Choroid plexus epithelial cell (primary cell): ENCODE data around the gene FAM240B.

ENCODE experiments used
- DNase-seq: peaks from one replicate; pipeline ENCODE4 v3.0.0-alpha.2; 2010; ENCODE audit warnings: low read depth
- H3K4me3 ChIP-seq: 2 replicates; pipeline ENCODE4 v1.5.1; 2011; ENCODE audit warnings: low read depth, mild to moderate bottlenecking, control low read depth, low read length, moderate library complexity
- CTCF ChIP-seq: conservative IDR thresholded peaks from 2 replicates; pipeline ENCODE4 v1.5.1; 2011; ENCODE audit warnings: low read depth, mild to moderate bottlenecking, control low read depth, inconsistent platforms, low read length, moderate library complexity

Gene FAM240B

DNA sequence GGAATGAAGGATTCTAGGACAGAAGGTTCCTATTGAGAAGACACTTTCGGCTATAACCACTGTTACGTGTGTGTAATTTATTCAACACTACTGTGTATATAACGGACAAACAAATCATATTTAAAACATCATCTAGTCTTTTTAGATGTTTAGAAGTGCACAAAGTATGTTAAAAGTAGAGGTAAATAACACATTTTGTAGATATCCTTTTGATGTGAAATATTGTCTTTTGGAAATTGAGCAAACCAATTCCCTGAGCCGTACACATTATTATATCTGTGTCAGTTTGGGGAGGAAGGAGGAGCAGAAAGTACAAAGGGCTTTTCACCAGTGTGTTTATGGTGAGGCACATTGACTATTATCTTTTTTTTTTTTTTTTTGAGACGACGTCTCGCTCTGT lies 60.4 kb downstream of the FAM240B start:
- no peak for TF ChIP-seq CTCF
- no peak for DNase-seq
- no peak overlapping the region for H3K4me3 ChIP-seq

GRCh38 chr9:38656896-38657295 lies 63.0 kb downstream of the FAM240B start:
- no peak for TF ChIP-seq CTCF
- H3K4me3 ChIP-seq: no peak overlapping the region
- no peak for DNase-seq

DNA sequence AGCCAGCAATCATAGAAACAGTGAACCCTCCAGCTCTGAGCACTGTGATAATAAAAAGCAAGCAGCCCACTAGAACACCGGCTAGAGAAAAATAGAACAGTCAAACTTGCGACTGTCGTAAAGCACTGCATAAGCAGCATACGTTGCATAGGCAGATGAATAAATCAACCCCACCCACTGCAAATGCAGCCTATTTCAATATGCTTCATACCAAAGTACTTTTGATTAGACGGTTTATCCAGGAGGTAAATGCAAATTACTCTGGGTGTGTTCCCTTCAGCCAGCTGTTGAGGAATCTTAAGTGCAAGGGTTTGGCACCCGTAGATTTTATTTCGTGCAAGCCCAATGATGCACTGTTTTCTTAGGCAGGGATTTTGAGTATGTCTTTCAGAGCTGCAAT lies 67.4 kb downstream of the FAM240B start:
- DNase-seq: no peak
- H3K4me3 ChIP-seq: no peak overlapping the region
- no peak for TF ChIP-seq CTCF

- no peak for DNase-seq
- H3K4me3 ChIP-seq: no peak overlapping the region
These were observed 67.9 kb downstream of the FAM240B start for GRCh38 chr9:38652044-38652443.

DNA sequence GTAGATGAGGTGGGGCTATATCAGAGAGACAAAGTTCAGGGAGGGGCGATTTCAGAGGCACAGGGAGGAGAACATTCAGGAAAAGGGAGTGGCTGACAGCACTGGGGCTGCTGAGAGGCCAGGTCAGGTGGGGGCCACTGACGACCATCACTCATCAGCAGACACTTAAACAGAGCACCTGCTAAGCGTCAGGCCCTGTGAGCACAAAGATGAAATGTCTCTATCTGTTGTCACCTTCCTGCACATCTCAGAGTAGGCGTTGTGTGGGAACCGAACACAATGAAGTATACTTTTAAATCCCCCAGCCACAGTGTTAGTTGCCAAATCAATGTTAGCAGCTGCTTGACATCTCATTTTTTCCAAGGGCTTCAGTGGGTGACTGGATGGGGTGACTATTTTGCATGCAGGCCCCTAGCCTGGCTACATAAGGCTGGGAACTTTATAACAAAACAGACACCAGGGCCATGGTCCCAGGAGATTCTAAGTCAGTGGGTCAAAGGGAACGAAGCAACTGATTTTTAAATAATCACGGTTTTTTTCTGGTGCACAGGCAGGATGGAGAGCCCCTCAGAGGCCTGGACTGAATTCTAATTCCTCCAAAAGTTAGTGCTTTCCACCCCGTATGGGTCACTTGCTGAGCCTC lies 68.4 kb downstream of the FAM240B start:
- DNase-seq: no peak
- TF ChIP-seq CTCF: no peak

More at GRCh38 chr9:38652044-38652443, 67.9 kb downstream of the FAM240B start:
- no peak for TF ChIP-seq CTCF

GRCh38 chr9:38650564-38650963 lies 69.4 kb downstream of the FAM240B start:
- no peak for DNase-seq
- H3K4me3 ChIP-seq: no peak overlapping the region
- TF ChIP-seq CTCF: no peak

More for the DNA sequence above, 68.4 kb downstream of the FAM240B start:
- H3K4me3 ChIP-seq: no peak overlapping the region

DNA sequence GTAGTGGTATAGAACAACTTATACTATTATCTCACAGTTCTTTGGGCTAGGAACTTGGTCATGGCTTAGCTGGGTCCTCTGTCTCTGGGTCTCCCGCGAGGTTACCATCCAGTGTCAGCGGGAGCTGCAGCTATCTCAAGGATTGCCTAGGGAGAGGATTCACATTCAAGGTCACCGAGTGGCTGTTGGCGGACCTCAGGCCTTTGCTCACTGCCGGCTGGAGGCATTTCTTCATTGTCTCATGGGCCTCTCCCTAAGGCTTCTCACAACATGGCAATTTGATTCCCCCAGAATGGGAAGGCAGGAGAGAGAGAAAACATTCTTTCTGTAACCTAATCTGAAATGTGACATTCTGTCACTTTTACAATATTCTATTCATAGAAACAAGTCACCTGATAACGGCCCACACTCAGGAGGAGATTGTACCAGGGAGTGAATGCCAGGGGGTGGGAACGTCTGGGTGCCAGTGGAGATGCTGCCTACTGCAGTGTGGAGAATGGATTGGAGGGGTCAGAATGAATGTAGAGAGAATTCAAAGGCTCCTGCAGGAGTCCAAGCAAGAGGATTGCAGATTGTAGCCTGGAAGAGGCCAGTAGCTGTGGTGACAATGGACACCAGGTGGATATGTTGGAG lies 70.1 kb downstream of the FAM240B start:
- TF ChIP-seq CTCF: no peak
- H3K4me3 ChIP-seq: no peak overlapping the region
- DNase-seq: no peak
